ENCODE data around the gene CTRB2. TPM values are rescaled to one million over a fixed set of nuclear protein-coding genes. Genes with fewer than 3 reads are reported as not detected.

The CTRB2 gene
- total and polyA plus RNA-seq, 2 of the 8 experiments (the other 6 are each of a cell fraction or from before 2014, with no cell fraction given), result not detected

- H3K4ac ChIP-seq (replicated peaks; ENCODE audit: insufficient read length, low read depth, low read length), result peak overlapping the region; percentile 94
- H4K20me1 ChIP-seq (replicated peaks in 1 of 2; ENCODE audit: control insufficient read depth in 1 of 2, insufficient read depth in 2 of 2, low read length in 2 of 2), result peaks cover 22 to 28% of the 10 kb centered on the region in 2 experiments
- ChIA-PET CTCF (ENCODE audit: partially characterized antibody) (interaction anchor here (0.6 to 15.7 kb wide), 8 partner anchors 10 to 393 kb away, joined by 3 to 236 read pairs (median 6); no protein-coding TSS in a partner anchor), POLR2A (ENCODE audit: partially characterized antibody) (interaction anchor here (0.9 to 16.2 kb wide), 11 partner anchors 11 to 279 kb away, joined by 3 to 375 read pairs (median 4); partner anchors contain the start of gene CFDP1)
- 45% methylated on average over 14 of the region's 15 CpGs; no CpG with 5 or more reads in 1 of the 2 experiments for WGBS, 2 experiments (ENCODE audit: extremely low coverage in 1 of 2, insufficient coverage in 1 of 2, insufficient read length in 1 of 2, insufficient replicate concordance in 2 of 2, low coverage in 1 of 2, low lambda C conversion rate in 2 of 2, missing lambda C conversion rate in 1 of 2)
- H3K4me3 ChIP-seq (ENCODE audit: extremely low read depth in 1 of 4, insufficient read depth in 2 of 4, low read depth in 3 of 4, low read length in 4 of 4), result peak overlapping the region in 2 of 4 experiments; percentile 5 to 51; a peak in 3 of 8 replicates
- DNase-seq (ENCODE audit: low read depth in 1 of 2, low spot score in 2 of 2) (peak; percentile 80 to 85), FAIRE-seq (peak; percentile 95)
- H2AK5ac ChIP-seq (ENCODE audit: low read depth, low read length), result peak overlapping the region; percentile 99
- peak overlapping the region; percentile 90; the same call in 1 of the 2 replicates for H4K8ac ChIP-seq (ENCODE audit: extremely low read depth, insufficient read depth, low read length)
- peak overlapping the region; percentile 35 to 61 (median 44) for H3K9ac ChIP-seq (replicated peaks in 1 of 4; ENCODE audit: extremely low read depth in 1 of 4, low read depth in 3 of 4, low read length in 3 of 4)
- peak overlapping the region; percentile 76 for H2BK120ac ChIP-seq (replicated peaks; ENCODE audit: low read depth, low read length)
- H3K14ac ChIP-seq (ENCODE audit: insufficient read length), result peak overlapping the region; percentile 61
- H2AFZ ChIP-seq (ENCODE audit: low read length), result no peak overlapping the region
- no peak overlapping the region for H3K23ac ChIP-seq (ENCODE audit: insufficient read length)
- H4K5ac ChIP-seq (ENCODE audit: insufficient read length, low read depth, low read length), result peak overlapping the region; percentile 73
- peak overlapping the region; percentile 98 for H3K18ac ChIP-seq (ENCODE audit: extremely low read depth, low read length)
- no peaks in the 10 kb centered on the region for H3K9me3 ChIP-seq (ENCODE audit: insufficient read depth in 2 of 2, low read depth in 1 of 2, low read length in 1 of 2)
- peak overlapping the region; percentile 84; the same call in 1 of the 2 replicates for H3K27ac ChIP-seq (ENCODE audit: low read depth, low read length)
- peaks cover 41% of the 10 kb centered on the region for H3K79me1 ChIP-seq (ENCODE audit: low read depth, low read length)
- H2BK15ac ChIP-seq (ENCODE audit: low read length), result peak overlapping the region; percentile 97; the same call in 1 of the 2 replicates
- peak overlapping the region; percentile 76 to 89 for H3K4me2 ChIP-seq (ENCODE audit: insufficient read depth in 1 of 2, low read depth in 2 of 2, low read length in 2 of 2)
- H3K79me2 ChIP-seq (ENCODE audit: control insufficient read depth in 1 of 2, insufficient read depth in 2 of 2, low read length in 2 of 2), result peaks cover 21 to 75% of the 10 kb centered on the region in 2 experiments
- H3K4me1 ChIP-seq (replicated peaks in 1 of 4; ENCODE audit: control insufficient read depth in 3 of 4, insufficient read depth in 4 of 4, low read length in 3 of 4), result peaks cover 13 to 73% (median 63%) of the 10 kb centered on the region in 4 experiments
- peak overlapping the region; percentile 100 for H2BK20ac ChIP-seq (ENCODE audit: low read length)
- peak overlapping the region; percentile 99 for H2BK5ac ChIP-seq (ENCODE audit: low read depth, low read length)
- no peaks in the 10 kb centered on the region; a peak in 1 of 7 replicates for H3K27me3 ChIP-seq (replicated peaks in 1 of 4; ENCODE audit: control insufficient read depth in 3 of 4, extremely low read depth in 1 of 4, insufficient read depth in 3 of 4, low read length in 3 of 4)
- H3K36me3 ChIP-seq (ENCODE audit: control insufficient read depth in 2 of 4, insufficient read depth in 4 of 4, low read length in 3 of 4), result no peaks in the 10 kb centered on the region
- H3K23me2 ChIP-seq (ENCODE audit: low read depth, low read length), result peaks cover 14% of the 10 kb centered on the region; the same call in 1 of the 2 replicates
- H2BK12ac ChIP-seq (ENCODE audit: low read depth, low read length), result peak overlapping the region; percentile 99
- H4K91ac ChIP-seq (replicated peaks; ENCODE audit: insufficient read length, low read length), result peak overlapping the region; percentile 98
- H3K56ac ChIP-seq (replicated peaks; ENCODE audit: insufficient read length, low read depth, low read length), result peak overlapping the region; percentile 80
- 0 out of 2 replicates have a peak, but pooled peaks have one; percentile 12 for TF ChIP-seq JUND (IDR thresholded peaks at IDR 0.05; ENCODE audit: low read length)
- no peak for TF ChIP-seq EZH2 (IDR thresholded peaks at IDR 0.05; ENCODE audit: low read depth, low read length, severe bottlenecking)
- no peak for TF ChIP-seq ZNF274 (IDR thresholded peaks at IDR 0.05; ENCODE audit: borderline replicate concordance, extremely low read depth, low read length)
- no peak for TF ChIP-seq CHD2 (IDR thresholded peaks at IDR 0.05; ENCODE audit: low read length)
- TF ChIP-seq RNF2 (IDR thresholded peaks at IDR 0.05; ENCODE audit: borderline replicate concordance, low read depth, low read length, missing control alignments, poor library complexity, severe bottlenecking), result no peak
- peak; percentile 96 for TF ChIP-seq SP1 (IDR thresholded peaks at IDR 0.05; ENCODE audit: low read depth, low read length)
- peak; percentile 55; the same call in 1 of the 2 replicates for TF ChIP-seq TAF1 (IDR thresholded peaks at IDR 0.05; ENCODE audit: low read depth, low read length)
- no peak for TF ChIP-seq BACH1 (IDR thresholded peaks at IDR 0.05; ENCODE audit: low read length)
- TF ChIP-seq SP2 (IDR thresholded peaks at IDR 0.05; ENCODE audit: low read length), result no peak
- TF ChIP-seq GABPA (IDR thresholded peaks at IDR 0.05; ENCODE audit: borderline replicate concordance, insufficient read depth, low read length), result no peak; the same call in 1 of the 2 replicates
Observed at GRCh38 chr16:75252946-75253911, 46.3 kb upstream of the CTRB2 start.
